ENCODE measurements around the gene HMCN2. TPM values are rescaled to one million over a fixed set of nuclear protein-coding genes. Genes with fewer than 3 reads are reported as not detected.

HMCN2 gene
- total RNA-seq, 1 experiment from 2014 or later = 8.6 TPM

DNA sequence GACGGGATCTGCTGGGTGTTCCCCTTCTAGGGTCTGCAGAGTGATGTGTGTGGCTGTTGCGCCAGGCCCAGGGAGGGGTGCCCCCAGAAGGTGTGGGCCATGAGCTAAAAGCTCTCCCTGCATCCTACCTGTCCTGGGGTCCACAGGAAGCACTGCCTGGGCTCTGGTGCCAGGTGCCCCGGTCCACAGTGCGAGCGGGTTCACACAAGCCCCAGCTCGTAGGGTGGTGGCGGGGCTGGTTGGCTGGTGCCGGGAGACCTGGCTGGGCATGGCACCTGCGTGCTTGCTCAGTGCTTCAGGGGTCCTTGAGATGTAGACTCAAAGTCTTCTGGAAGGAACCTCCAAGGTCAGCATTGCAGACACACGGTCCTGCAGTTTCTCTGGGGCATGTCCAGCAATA, 204.7 kb downstream of the HMCN2 start:
- no peak overlapping the region for H3K27ac ChIP-seq (ENCODE audit: insufficient read length, low read depth, low read length)
- no peak for DNase-seq
- H3K9me3 ChIP-seq (ENCODE audit: control insufficient read depth, low read depth, low read length) = no peaks in the 10 kb centered on the region
- Mint-ChIP-seq H3K4me3 (no peak overlapping the region), H3K9me3 (no peaks in the 10 kb centered on the region), H3K4me1 (peaks cover 17 to 62% of the 10 kb centered on the region in 2 experiments), H3K36me3 (ENCODE audit: insufficient read depth in 1 of 3, low read depth in 3 of 3) (peaks cover 0 to 19% (median 16%) of the 10 kb centered on the region in 3 experiments; a peak in 5 of 7 replicates), H3K27me3 (ENCODE audit: low read depth) (no peaks in the 10 kb centered on the region), H3K27ac (0 out of 7 replicates have a peak overlapping the region, but pooled peaks of 1 of the 3 experiments have one; percentile 74)
- no peak overlapping the region for H3K56ac ChIP-seq (ENCODE audit: insufficient read length, low read depth, low read length)
- no peaks in the 10 kb centered on the region for H3K79me1 ChIP-seq (ENCODE audit: insufficient read depth, low read depth, low read length, poor library complexity, severe bottlenecking)
- WGBS (ENCODE audit: extremely low coverage, insufficient read length, low lambda C conversion rate) = no CpG with 5 or more reads among the region's 10 CpGs
- no peak overlapping the region for H2BK20ac ChIP-seq (ENCODE audit: low read depth, low read length, poor library complexity, severe bottlenecking)
- no peaks in the 10 kb centered on the region for H3K79me2 ChIP-seq (ENCODE audit: insufficient read depth, low read length)
- H3K4ac ChIP-seq (ENCODE audit: low read depth, low read length) = no peak overlapping the region
- H4K20me1 ChIP-seq (ENCODE audit: control insufficient read depth, insufficient read depth, insufficient read length) = peaks cover 4% of the 10 kb centered on the region
- no peak overlapping the region for H2BK15ac ChIP-seq (ENCODE audit: low read depth, low read length)
- H2AK5ac ChIP-seq (ENCODE audit: insufficient read length, low read length) = no peak overlapping the region
- no peak overlapping the region for H3T11ph ChIP-seq (ENCODE audit: low read length)
- H3K18ac ChIP-seq (ENCODE audit: insufficient read length, low read depth, low read length) = no peak overlapping the region
- no peaks in the 10 kb centered on the region for H3K27me3 ChIP-seq (ENCODE audit: insufficient read depth, low read length)
- no peak overlapping the region for H3K23ac ChIP-seq (ENCODE audit: insufficient read length, low read depth, low read length)
- H3K14ac ChIP-seq (ENCODE audit: insufficient read depth, low read length) = no peak overlapping the region; the same call in 1 of the 2 replicates
- H2AFZ ChIP-seq (ENCODE audit: low read length) = no peak overlapping the region
- no peak overlapping the region for H4K5ac ChIP-seq (ENCODE audit: insufficient read length, low read depth, low read length)
- no peak overlapping the region for H3K9ac ChIP-seq (ENCODE audit: extremely low read depth, insufficient read length, low read length)
- no peak overlapping the region for H2BK5ac ChIP-seq (ENCODE audit: insufficient read length, low read length)
- H2BK120ac ChIP-seq (ENCODE audit: low read depth, low read length, poor library complexity, severe bottlenecking) = no peak overlapping the region
- H3K23me2 ChIP-seq (ENCODE audit: insufficient read length, low read depth, low read length, poor library complexity, severe bottlenecking) = no peaks in the 10 kb centered on the region
- 0 out of 2 replicates have a peak, but pooled peaks cover 2% of the 10 kb centered on the region for H3K4me1 ChIP-seq (ENCODE audit: insufficient read depth, low read length)
- H3K4me2 ChIP-seq (ENCODE audit: insufficient read depth, insufficient read length, low read length) = no peak overlapping the region
- TF ChIP-seq, protein P1, sequence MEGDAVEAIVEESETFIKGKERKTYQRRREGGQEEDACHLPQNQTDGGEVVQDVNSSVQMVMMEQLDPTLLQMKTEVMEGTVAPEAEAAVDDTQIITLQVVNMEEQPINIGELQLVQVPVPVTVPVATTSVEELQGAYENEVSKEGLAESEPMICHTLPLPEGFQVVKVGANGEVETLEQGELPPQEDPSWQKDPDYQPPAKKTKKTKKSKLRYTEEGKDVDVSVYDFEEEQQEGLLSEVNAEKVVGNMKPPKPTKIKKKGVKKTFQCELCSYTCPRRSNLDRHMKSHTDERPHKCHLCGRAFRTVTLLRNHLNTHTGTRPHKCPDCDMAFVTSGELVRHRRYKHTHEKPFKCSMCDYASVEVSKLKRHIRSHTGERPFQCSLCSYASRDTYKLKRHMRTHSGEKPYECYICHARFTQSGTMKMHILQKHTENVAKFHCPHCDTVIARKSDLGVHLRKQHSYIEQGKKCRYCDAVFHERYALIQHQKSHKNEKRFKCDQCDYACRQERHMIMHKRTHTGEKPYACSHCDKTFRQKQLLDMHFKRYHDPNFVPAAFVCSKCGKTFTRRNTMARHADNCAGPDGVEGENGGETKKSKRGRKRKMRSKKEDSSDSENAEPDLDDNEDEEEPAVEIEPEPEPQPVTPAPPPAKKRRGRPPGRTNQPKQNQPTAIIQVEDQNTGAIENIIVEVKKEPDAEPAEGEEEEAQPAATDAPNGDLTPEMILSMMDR (conservative IDR thresholded peaks at IDR 0.05) = no peak
- H4K91ac ChIP-seq (ENCODE audit: insufficient read length, low read depth, low read length) = no peak overlapping the region
- H4K8ac ChIP-seq (replicated peaks; ENCODE audit: insufficient read length, low read depth, low read length) = no peak overlapping the region
- no peak overlapping the region for H2BK12ac ChIP-seq (ENCODE audit: insufficient read length, low read depth, low read length)

All from H9 (cell line).